ENCODE measurements around the gene TRAK1. TPM values are rescaled to one million over a fixed set of nuclear protein-coding genes. Genes with fewer than 3 reads are reported as not detected.

TRAK1 gene
- total and polyA plus RNA-seq, 4 donors = 18.2 to 65.4 (median 32.5) TPM

GRCh38 chr3:42166214-42166613 is 75.1 kb downstream of the TRAK1 start:
- Histone ChIP-seq H3K4me1 (ENCODE audit: control insufficient read depth in 5 of 5, insufficient read depth in 5 of 5, low read length in 5 of 5) (peaks cover 0 to 15% (median 3%) of the 10 kb centered on the region in 5 donors), H3K27me3 (ENCODE audit: control insufficient read depth in 3 of 3, insufficient read depth in 3 of 3, low read length in 2 of 3) (no peaks in the 10 kb centered on the region), H3K9me3 (ENCODE audit: control insufficient read depth in 4 of 4, insufficient read depth in 3 of 4, low read length in 3 of 4) (no peaks in the 10 kb centered on the region), H3K9ac (ENCODE audit: insufficient read depth in 1 of 2, low read length in 2 of 2) (no peak overlapping the region), H3K27ac (ENCODE audit: low read depth in 1 of 2, low read length in 1 of 2) (peak overlapping the region in 1 of 2 donors; percentile 27), H3K4me3 (no peak overlapping the region), H3K36me3 (ENCODE audit: control insufficient read depth in 4 of 4, insufficient read depth in 4 of 4, low read length in 4 of 4) (no peaks in the 10 kb centered on the region)
- TF ChIP-seq, protein P1, sequence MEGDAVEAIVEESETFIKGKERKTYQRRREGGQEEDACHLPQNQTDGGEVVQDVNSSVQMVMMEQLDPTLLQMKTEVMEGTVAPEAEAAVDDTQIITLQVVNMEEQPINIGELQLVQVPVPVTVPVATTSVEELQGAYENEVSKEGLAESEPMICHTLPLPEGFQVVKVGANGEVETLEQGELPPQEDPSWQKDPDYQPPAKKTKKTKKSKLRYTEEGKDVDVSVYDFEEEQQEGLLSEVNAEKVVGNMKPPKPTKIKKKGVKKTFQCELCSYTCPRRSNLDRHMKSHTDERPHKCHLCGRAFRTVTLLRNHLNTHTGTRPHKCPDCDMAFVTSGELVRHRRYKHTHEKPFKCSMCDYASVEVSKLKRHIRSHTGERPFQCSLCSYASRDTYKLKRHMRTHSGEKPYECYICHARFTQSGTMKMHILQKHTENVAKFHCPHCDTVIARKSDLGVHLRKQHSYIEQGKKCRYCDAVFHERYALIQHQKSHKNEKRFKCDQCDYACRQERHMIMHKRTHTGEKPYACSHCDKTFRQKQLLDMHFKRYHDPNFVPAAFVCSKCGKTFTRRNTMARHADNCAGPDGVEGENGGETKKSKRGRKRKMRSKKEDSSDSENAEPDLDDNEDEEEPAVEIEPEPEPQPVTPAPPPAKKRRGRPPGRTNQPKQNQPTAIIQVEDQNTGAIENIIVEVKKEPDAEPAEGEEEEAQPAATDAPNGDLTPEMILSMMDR (IDR thresholded peaks at IDR 0.05; ENCODE audit: control extremely low read depth, extremely low read depth) = no peak
- 85 to 86% methylated on average over 3 of the region's 3 CpGs for WGBS, 2 donors
- DNase-seq (no peak), ATAC-seq (ENCODE audit: insufficient read depth, low FRiP score) (no peak)

GRCh38 chr3:42166662-42167300 is 75.6 kb downstream of the TRAK1 start:
- WGBS, 2 donors = 94 to 95% methylated on average over 11 of the region's 11 CpGs
- Histone ChIP-seq H3K4me1 (ENCODE audit: control insufficient read depth in 5 of 5, insufficient read depth in 5 of 5, low read length in 5 of 5) (peaks cover 0 to 16% (median under 1%) of the 10 kb centered on the region in 5 donors), H3K9me3 (ENCODE audit: control insufficient read depth in 4 of 4, insufficient read depth in 3 of 4, low read length in 3 of 4) (no peaks in the 10 kb centered on the region), H3K27ac (ENCODE audit: low read depth in 1 of 2, low read length in 1 of 2) (no peak overlapping the region), H3K4me3 (no peak overlapping the region), H3K27me3 (ENCODE audit: control insufficient read depth in 3 of 3, insufficient read depth in 3 of 3, low read length in 2 of 3) (no peaks in the 10 kb centered on the region), H3K36me3 (ENCODE audit: control insufficient read depth in 4 of 4, insufficient read depth in 4 of 4, low read length in 4 of 4) (no peaks in the 10 kb centered on the region), H3K9ac (ENCODE audit: insufficient read depth in 1 of 2, low read length in 2 of 2) (no peak overlapping the region)
- ATAC-seq (ENCODE audit: insufficient read depth, low FRiP score) (no peak), DNase-seq (no peak)
- TF ChIP-seq, protein P1 (IDR thresholded peaks at IDR 0.05; ENCODE audit: control extremely low read depth, extremely low read depth) = no peak

- TF ChIP-seq, protein P1 (IDR thresholded peaks at IDR 0.05; ENCODE audit: control extremely low read depth, extremely low read depth) = no peak
- Histone ChIP-seq H3K4me1 (ENCODE audit: control insufficient read depth in 5 of 5, insufficient read depth in 5 of 5, low read length in 5 of 5) (peaks cover 0 to 23% (median 0%) of the 10 kb centered on the region in 5 donors), H3K36me3 (ENCODE audit: control insufficient read depth in 4 of 4, insufficient read depth in 4 of 4, low read length in 4 of 4) (no peaks in the 10 kb centered on the region), H3K9me3 (ENCODE audit: control insufficient read depth in 4 of 4, insufficient read depth in 3 of 4, low read length in 3 of 4) (no peaks in the 10 kb centered on the region), H3K27me3 (ENCODE audit: control insufficient read depth in 3 of 3, insufficient read depth in 3 of 3, low read length in 2 of 3) (no peaks in the 10 kb centered on the region), H3K27ac (ENCODE audit: low read depth in 1 of 2, low read length in 1 of 2) (no peak overlapping the region), H3K9ac (ENCODE audit: insufficient read depth in 1 of 2, low read length in 2 of 2) (no peak overlapping the region), H3K4me3 (no peak overlapping the region)
- DNase-seq (no peak), ATAC-seq (ENCODE audit: insufficient read depth, low FRiP score) (no peak)
- WGBS, 2 donors = 73 to 76% methylated on average over 7 of the region's 7 CpGs
These were observed 78.5 kb downstream of the TRAK1 start for GRCh38 chr3:42169579-42170120.

Measured in lung (tissue), 12 donors.